Peyer's patch (tissue), 4 donors: ENCODE measurements around the gene ATG5.

Experiments
- POLR2A ChIP-seq, 2 donors: fragments of 450-650 bp; IDR thresholded peaks; one replicate each; pipeline ENCODE4 v1.5.1; 2017; ENCODE audit warnings: antibody characterized with exemption in 2 of 2, mild to moderate bottlenecking in 2 of 2, moderate library complexity in 2 of 2
- TF ChIP-seq, protein P1 (sequence below), 6 experiments: fragments of 450-650 bp in 4 of 6; fragments of 200-600 bp in 2 of 6; sonication (generic) in 1 of 6; IDR thresholded peaks; one replicate each; pipeline ENCODE4 v1.5.1; 2017 to 2019; ENCODE audit warnings: antibody characterized with exemption in 6 of 6, mild to moderate bottlenecking in 3 of 6, moderate library complexity in 1 of 6

DNA sequence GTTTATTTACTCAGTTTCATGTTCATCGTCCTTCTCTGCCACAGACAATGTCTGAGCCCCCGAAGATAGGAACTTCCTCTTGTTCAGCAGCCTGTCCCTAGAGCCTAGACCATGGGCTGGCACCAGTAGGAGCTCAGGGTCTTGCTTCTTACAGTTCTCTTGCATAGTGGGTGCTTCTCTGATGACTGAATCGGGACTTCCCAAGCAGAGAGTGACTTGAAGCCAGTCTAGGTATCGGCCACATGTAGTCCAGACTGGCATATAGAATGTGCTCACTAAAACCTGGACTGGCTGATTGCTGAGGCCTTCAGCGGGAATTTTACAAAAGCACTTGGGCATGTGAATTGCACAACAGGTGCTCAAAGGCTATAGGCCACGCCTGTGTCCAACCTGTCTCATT, 187.4 kb downstream of the ATG5 start:
- no peak for TF ChIP-seq POLR2A (IDR thresholded peaks at IDR 0.05)
- TF ChIP-seq, protein P1, sequence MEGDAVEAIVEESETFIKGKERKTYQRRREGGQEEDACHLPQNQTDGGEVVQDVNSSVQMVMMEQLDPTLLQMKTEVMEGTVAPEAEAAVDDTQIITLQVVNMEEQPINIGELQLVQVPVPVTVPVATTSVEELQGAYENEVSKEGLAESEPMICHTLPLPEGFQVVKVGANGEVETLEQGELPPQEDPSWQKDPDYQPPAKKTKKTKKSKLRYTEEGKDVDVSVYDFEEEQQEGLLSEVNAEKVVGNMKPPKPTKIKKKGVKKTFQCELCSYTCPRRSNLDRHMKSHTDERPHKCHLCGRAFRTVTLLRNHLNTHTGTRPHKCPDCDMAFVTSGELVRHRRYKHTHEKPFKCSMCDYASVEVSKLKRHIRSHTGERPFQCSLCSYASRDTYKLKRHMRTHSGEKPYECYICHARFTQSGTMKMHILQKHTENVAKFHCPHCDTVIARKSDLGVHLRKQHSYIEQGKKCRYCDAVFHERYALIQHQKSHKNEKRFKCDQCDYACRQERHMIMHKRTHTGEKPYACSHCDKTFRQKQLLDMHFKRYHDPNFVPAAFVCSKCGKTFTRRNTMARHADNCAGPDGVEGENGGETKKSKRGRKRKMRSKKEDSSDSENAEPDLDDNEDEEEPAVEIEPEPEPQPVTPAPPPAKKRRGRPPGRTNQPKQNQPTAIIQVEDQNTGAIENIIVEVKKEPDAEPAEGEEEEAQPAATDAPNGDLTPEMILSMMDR (IDR thresholded peaks at IDR 0.05): no peak
